Thyroid gland (tissue), 4 donors: ENCODE data around the gene SPSB4. TPM values are rescaled to one million over a fixed set of nuclear protein-coding genes. Genes with fewer than 3 reads are reported as not detected.
A peak's percentile ranks its signal among the peaks of the same experiment; 100 is the strongest.

ENCODE experiments used
- DNase-seq, 2 donors: peaks; one replicate each; pipeline ENCODE4 v3.0.0-alpha.2; 2019
- H3K27ac ChIP-seq, 3 donors: fragments of 200-600 bp; sonication (generic); 1 replicate in 2 of 3; 2 replicates in 1 of 3; pipeline ENCODE4 v1.5.1; 2016 to 2019; ENCODE audit warnings: mild to moderate bottlenecking in 1 of 3, moderate library complexity in 1 of 3
- H3K27me3 ChIP-seq: fragments of 200-600 bp; sonication (generic); one replicate; pipeline ENCODE4 v1.5.1; 2019
- H3K36me3 ChIP-seq, 2 donors: fragments of 200-600 bp; sonication (generic); one replicate each; pipeline ENCODE4 v1.5.1; 2016 to 2019
- H3K4me1 ChIP-seq, 2 donors: fragments of 200-600 bp; sonication (generic); one replicate each; pipeline ENCODE4 v1.5.1; 2017 to 2019
- H3K4me3 ChIP-seq, 3 donors: fragments of 200-600 bp; sonication (generic); replicated peaks in 1 of 3; 1 replicate in 2 of 3; 2 replicates in 1 of 3; pipeline ENCODE4 v1.5.1; 2016; ENCODE audit warnings: mild to moderate bottlenecking in 1 of 3
- H3K9me3 ChIP-seq: fragments of 200-600 bp; sonication (generic); one replicate; pipeline ENCODE4 v1.5.1; 2017
- CTCF ChIP-seq, 6 experiments: fragments of 200-600 bp in 3 of 6; fragments of 450-650 bp in 3 of 6; sonication (generic) in 3 of 6; IDR thresholded peaks; one replicate each; pipeline ENCODE4 v1.5.1; 2016 to 2019; ENCODE audit warnings: antibody characterized with exemption in 6 of 6, mild to moderate bottlenecking in 2 of 6, inconsistent platforms in 1 of 6, moderate library complexity in 1 of 6
- POLR2A ChIP-seq, 2 donors: fragments of 450-650 bp; IDR thresholded peaks; one replicate each; pipeline ENCODE4 v1.6.1; 2017; ENCODE audit warnings: antibody characterized with exemption in 2 of 2, mild to moderate bottlenecking in 2 of 2, moderate library complexity in 1 of 2
- WGBS, 2 donors: methylation state at CpG; one replicate each; pipeline ENCODE4 v1.1.5; 2017; 5-methylcytosine and 5-hydroxymethylcytosine counted together
- intact Hi-C: fragments of 100-400 bp; cut with DNase I; formaldehyde crosslinking; loops from one replicate; pipeline ENCODE4 v1.15.1; 2023
- total RNA-seq, 4 donors: library from RNA; depleted of rRNA; stranded (reverse); fragments of >200 nt; gene quantifications; one replicate each; pipeline ENCODE4 v1.2.3, GENCODE V29; 2016

Gene SPSB4
- total RNA-seq = 1 to 10 TPM in 1 of 4 donors, not detected in 3; 1.2 TPM

GRCh38 chr3:141050576-141051442 is at the start of gene SPSB4:
Gene SPSB4, plus strand, starts transcription at chr3:141051347. Its CDS starts 14,758 bp downstream, at chr3:141066105.
- WGBS, 2 donors = 9 to 11% methylated on average over 22 to 32 of the region's 68 CpGs
- peaks cover 5% of the 10 kb centered on the region for H3K27me3 ChIP-seq

GRCh38 chr3:141006344-141006743 is 44.8 kb upstream of the SPSB4 start:
- H3K4me3 ChIP-seq = no peak overlapping the region
- no peak overlapping the region for H3K27ac ChIP-seq
- no peaks in the 10 kb centered on the region for H3K36me3 ChIP-seq
- no peaks in the 10 kb centered on the region for H3K27me3 ChIP-seq
- 98% methylated on average over 1 of the region's 1 CpG for WGBS, 2 donors
- DNase-seq = no peak
- intact Hi-C loops = loop anchor here (10.0 kb wide), 1 partner anchor 98 kb away; no protein-coding TSS in a partner anchor
- no peak for TF ChIP-seq CTCF (IDR thresholded peaks at IDR 0.05)
- TF ChIP-seq POLR2A (IDR thresholded peaks at IDR 0.05) = no peak
- H3K4me1 ChIP-seq = no peaks in the 10 kb centered on the region
- no peaks in the 10 kb centered on the region for H3K9me3 ChIP-seq

More at GRCh38 chr3:141050576-141051442, at the start of gene SPSB4:
- intact Hi-C loops = no loop called here
- Histone ChIP-seq H3K36me3 (no peaks in the 10 kb centered on the region), H3K27ac (no peak within 1 kb of the TSS), H3K9me3 (no peaks in the 10 kb centered on the region), H3K4me1 (peaks cover 6 to 18% of the 10 kb centered on the region in 2 donors), H3K4me3 (peak within 1 kb of the TSS in 1 of 3 donors; percentile 14)
- DNase-seq = peak; percentile 5 to 26
- no peak for TF ChIP-seq POLR2A (IDR thresholded peaks at IDR 0.05)
- peak in 1 of 6 experiments; percentile 9 for TF ChIP-seq CTCF (IDR thresholded peaks at IDR 0.05)

- H3K9me3 ChIP-seq = no peaks in the 10 kb centered on the region
- no peak for DNase-seq
- no peak overlapping the region for H3K4me3 ChIP-seq
- H3K36me3 ChIP-seq = no peaks in the 10 kb centered on the region
- no peaks in the 10 kb centered on the region for H3K27me3 ChIP-seq
- WGBS, 2 donors = 76 to 77% methylated on average over 3 of the region's 3 CpGs
- no peak for TF ChIP-seq POLR2A (IDR thresholded peaks at IDR 0.05)
- no peak for TF ChIP-seq CTCF (IDR thresholded peaks at IDR 0.05)
- H3K27ac ChIP-seq = no peak overlapping the region
- intact Hi-C loops = loop anchor here (10.0 kb wide), 1 partner anchor 95 kb away; no protein-coding TSS in a partner anchor
- no peaks in the 10 kb centered on the region for H3K4me1 ChIP-seq
These were observed 41.7 kb upstream of the SPSB4 start for GRCh38 chr3:141009496-141009895.

DNA sequence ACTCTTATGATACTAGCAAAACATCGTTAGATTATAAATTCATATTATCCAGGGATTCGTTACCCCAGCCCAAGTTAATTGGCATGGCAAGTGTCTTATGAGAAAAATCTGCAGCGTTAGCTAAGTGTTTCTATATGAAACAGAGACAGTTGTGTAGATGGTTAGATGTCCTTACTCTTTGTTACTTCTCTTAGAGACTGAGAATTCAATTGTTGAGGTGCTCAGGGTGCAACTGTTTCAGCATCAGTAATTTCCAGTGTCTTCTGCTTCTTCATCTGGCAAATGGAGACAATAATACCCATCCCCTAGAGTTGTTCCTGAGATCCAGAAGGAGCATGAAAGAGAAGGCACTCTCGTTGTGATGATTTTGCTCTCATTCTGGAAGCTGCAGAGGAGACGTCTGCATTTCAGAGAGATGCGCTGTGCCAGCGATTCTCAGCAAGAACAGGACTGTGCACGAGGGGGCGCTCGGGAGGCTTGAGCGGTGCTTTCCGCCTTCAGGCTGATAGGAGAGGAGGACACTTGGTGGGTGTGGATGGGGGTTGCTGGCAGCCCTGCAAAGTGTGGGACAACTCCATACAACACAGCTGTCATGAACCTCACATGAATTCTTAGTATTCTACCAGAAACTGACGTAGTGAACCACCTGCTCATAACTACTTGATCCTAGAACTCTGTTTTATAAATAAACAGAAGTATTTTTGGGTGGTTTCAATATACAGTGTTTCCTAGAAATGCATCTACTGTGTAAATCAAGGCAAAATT is 39.7 kb upstream of the SPSB4 start:
- peak; percentile 66 to 68 for DNase-seq
- Histone ChIP-seq H3K4me1 (no peaks in the 10 kb centered on the region), H3K9me3 (no peaks in the 10 kb centered on the region), H3K36me3 (no peaks in the 10 kb centered on the region), H3K4me3 (no peak overlapping the region), H3K27ac (no peak overlapping the region), H3K27me3 (no peaks in the 10 kb centered on the region)
- TF ChIP-seq CTCF (IDR thresholded peaks at IDR 0.05) = peak; percentile 16 to 72 (median 36)
- no peak for TF ChIP-seq POLR2A (IDR thresholded peaks at IDR 0.05)
- intact Hi-C loops = loop anchor here (10.0 kb wide), 1 partner anchor 173 kb away; no protein-coding TSS in a partner anchor
- 21% methylated on average over 13 of the region's 13 CpGs for WGBS, 2 donors
